NCI-H510A (cell line): ENCODE results near the gene TUBB2B.
"Not testable (repeated sequence)": the region's sequence is repeated elsewhere in the genome, so short reads cannot be mapped to it uniquely, and the experiment has no call there.

Source experiments
- DNase-seq: peaks from one replicate; lab custom pipeline; 2025; lab: John Stamatoyannopoulos, UW

The TUBB2B gene

GRCh38 chr6:3186974-3187382 lies 40.5 kb downstream of the TUBB2B start:
- no peak for DNase-seq

GRCh38 chr6:3183066-3183465 lies 44.4 kb downstream of the TUBB2B start:
- no peak for DNase-seq

- DNase-seq, result no peak
Measured at GRCh38 chr6:3181105-3181504, 46.3 kb downstream of the TUBB2B start.

GRCh38 chr6:3179945-3180344 lies 47.5 kb downstream of the TUBB2B start:
- not testable (repeated sequence) for DNase-seq

- DNase-seq, result not testable (repeated sequence)
Measured at GRCh38 chr6:3178666-3179065, 48.8 kb downstream of the TUBB2B start.

GRCh38 chr6:3176562-3177355 lies 50.7 kb downstream of the TUBB2B start:
- DNase-seq, result peak; percentile 72

GRCh38 chr6:3175715-3176402 lies 51.6 kb downstream of the TUBB2B start:
- DNase-seq, result no peak
